ENCODE measurements around the gene GLE1.
A peak's percentile ranks its signal among the peaks of the same experiment; 100 is the strongest.
"Not testable (repeated sequence)": the region's sequence is repeated elsewhere in the genome, so short reads cannot be mapped to it uniquely, and the experiment has no call there.

Gene GLE1

DNA sequence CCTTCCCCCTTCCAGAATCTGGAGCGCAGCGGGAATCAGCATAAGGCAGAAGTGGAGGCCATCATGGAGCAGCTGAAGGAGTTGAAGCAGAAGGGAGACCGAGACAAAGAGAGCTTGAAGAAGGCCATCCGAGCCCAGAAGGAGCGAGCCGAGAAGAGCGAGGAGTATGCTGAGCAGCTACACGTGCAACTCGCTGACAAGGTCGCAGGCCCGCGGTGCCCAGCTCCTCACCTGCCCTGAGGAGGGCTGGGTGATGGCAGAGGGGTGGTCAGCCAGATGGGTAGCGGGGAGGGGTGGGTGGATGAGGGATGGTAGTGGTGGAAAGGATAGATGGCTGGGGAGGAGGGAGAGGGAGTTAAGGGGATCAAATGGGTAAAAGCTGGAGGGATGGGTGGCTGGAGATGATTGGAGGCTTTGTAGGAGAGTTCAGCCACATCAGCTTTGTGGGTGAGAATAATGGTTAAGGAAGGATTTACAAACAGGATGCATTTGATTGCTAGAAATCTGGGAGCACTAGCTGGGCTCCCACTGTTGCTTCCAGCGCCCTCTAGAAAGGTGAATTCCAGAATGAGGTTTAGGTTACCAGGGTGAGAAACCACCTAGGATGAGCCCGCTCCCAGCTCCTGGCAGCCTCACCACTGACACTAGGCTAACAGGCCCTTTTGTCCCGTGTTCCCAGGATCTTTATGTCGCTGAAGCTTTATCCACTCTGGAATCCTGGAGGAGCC lies 19.7 kb upstream of the GLE1 start:
- H3K9me3 ChIP-seq: no peaks in the 10 kb centered on the region
- H3K27me3 ChIP-seq (ENCODE audit: low read depth): no peaks in the 10 kb centered on the region
- no peak for DNase-seq (ENCODE audit: low spot score in 2 of 2)
- peaks cover 75% of the 10 kb centered on the region for H3K36me3 ChIP-seq (replicated peaks)
- in situ Hi-C loops (cut with MboI; ENCODE audit: low sequenced_read_pairs): no loop called here
- no peak overlapping the region for H3K4me3 ChIP-seq
- H3K4me1 ChIP-seq: no peaks in the 10 kb centered on the region

DNA sequence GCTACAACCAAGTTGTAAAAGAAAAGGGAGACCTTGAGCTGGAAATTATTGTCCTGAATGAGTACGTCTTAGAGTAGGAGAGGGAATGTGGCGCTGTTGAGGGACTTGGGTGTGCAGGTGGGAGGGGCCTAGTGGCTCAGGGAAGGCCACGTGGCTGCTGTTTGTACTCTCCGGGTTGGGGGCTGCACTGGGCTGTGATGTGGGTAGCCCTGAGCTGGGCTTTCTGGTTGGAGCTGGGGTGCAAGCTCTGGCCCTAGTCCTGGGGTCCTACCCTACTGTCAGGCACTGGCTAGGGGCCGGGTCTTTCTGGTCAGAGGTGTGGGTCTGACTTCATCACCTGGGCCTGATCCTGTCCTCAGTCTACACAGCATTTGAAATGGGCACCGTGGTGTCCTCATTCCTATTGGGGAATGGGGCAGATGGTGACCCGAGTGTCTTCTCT lies 19.1 kb upstream of the GLE1 start:
- Histone ChIP-seq H3K36me3 (replicated peaks) (peaks cover 81% of the 10 kb centered on the region), H3K4me3 (no peak overlapping the region), H3K4me1 (no peaks in the 10 kb centered on the region), H3K9me3 (no peaks in the 10 kb centered on the region), H3K27me3 (ENCODE audit: low read depth) (no peaks in the 10 kb centered on the region)
- no peak for DNase-seq (ENCODE audit: low spot score in 2 of 2)
- in situ Hi-C loops (cut with MboI; ENCODE audit: low sequenced_read_pairs): no loop called here

DNA sequence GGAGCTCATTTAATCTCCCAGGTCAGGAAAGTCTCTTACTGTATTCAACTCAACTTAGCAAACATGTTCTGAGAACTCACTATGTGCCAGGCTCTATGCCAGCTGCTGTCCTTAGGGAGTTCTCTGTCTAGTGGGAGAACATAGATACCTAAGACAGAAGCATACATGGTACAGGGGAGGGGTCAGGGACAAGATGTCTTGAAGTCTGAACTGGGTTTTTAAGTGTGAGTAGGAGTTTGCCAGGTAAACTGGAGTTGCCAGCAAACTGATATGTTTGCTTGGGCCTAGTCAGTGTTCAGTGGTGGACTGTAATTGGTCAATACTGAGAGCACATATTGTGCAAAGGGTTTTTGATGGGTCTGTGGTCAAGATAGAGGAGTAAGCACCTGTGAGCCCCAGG lies 18.3 kb upstream of the GLE1 start:
- in situ Hi-C loops (cut with MboI; ENCODE audit: low sequenced_read_pairs): no loop called here
- no peak for DNase-seq (ENCODE audit: low spot score in 2 of 2)
- H3K9me3 ChIP-seq: no peaks in the 10 kb centered on the region
- no peaks in the 10 kb centered on the region for H3K4me1 ChIP-seq
- peaks cover 79% of the 10 kb centered on the region for H3K36me3 ChIP-seq (replicated peaks)
- H3K27me3 ChIP-seq (ENCODE audit: low read depth): no peaks in the 10 kb centered on the region
- H3K4me3 ChIP-seq: no peak overlapping the region

DNA sequence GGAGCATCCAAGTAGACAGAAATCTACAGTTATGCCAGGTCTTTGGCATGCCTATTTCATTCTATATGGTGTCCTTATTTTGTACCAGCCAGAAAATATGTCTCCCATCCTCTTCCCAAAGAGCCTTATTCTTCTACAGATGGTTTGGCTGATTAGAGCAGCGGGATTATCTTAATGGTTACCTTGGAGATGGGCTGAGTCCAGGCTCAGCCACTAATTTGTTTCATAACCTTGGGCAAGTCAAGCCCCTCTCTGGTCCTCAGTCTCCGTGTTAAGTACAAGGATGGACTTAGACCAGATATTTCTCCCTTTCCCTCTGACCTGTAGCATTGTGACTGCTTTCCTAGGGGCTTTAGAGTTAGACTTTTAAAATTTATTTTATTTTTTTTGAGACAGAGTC lies 11.1 kb upstream of the GLE1 start:
- DNase-seq (ENCODE audit: low spot score in 2 of 2): no peak
- Histone ChIP-seq H3K4me1 (no peaks in the 10 kb centered on the region), H3K27me3 (ENCODE audit: low read depth) (no peaks in the 10 kb centered on the region), H3K4me3 (no peak overlapping the region), H3K36me3 (replicated peaks) (peaks cover 80% of the 10 kb centered on the region), H3K9me3 (no peaks in the 10 kb centered on the region)
- in situ Hi-C loops (cut with MboI; ENCODE audit: low sequenced_read_pairs): no loop called here

DNA sequence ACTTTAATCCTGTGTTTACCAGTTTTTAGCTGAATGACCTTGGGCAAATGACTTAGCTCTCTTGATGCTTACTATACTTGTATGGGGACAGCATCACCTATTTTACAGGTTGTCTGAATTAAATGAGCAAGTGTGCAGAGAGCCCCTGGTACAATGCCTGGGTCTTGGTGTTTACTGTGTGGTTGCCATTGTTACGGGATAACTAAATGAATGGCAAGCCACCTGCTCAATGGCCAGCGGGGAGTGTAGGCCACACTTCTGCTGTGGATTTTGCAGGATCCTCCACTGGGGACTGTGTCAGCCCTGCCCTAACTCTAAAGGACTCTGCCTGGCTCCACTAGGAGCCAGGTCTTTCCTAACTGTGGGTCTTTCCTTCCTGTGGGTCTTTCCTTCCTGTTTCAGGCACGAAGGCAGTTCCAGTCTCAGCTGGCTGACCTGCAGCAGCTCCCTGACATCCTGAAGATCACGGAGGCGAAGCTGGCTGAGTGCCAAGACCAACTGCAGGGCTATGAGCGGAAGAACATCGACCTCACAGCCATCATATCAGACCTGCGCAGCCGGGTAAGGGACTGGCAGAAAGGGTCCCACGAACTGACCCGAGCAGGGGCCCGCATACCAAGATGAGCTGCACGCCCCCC lies 10.3 kb upstream of the GLE1 start:
- H3K4me1 ChIP-seq: no peaks in the 10 kb centered on the region
- H3K9me3 ChIP-seq: no peaks in the 10 kb centered on the region
- peaks cover 83% of the 10 kb centered on the region for H3K36me3 ChIP-seq (replicated peaks)
- no peaks in the 10 kb centered on the region for H3K27me3 ChIP-seq (ENCODE audit: low read depth)
- no peak overlapping the region for H3K4me3 ChIP-seq
- in situ Hi-C loops (cut with MboI; ENCODE audit: low sequenced_read_pairs): no loop called here
- peak in 1 of 2 experiments; percentile 27 for DNase-seq (ENCODE audit: low spot score in 2 of 2)

DNA sequence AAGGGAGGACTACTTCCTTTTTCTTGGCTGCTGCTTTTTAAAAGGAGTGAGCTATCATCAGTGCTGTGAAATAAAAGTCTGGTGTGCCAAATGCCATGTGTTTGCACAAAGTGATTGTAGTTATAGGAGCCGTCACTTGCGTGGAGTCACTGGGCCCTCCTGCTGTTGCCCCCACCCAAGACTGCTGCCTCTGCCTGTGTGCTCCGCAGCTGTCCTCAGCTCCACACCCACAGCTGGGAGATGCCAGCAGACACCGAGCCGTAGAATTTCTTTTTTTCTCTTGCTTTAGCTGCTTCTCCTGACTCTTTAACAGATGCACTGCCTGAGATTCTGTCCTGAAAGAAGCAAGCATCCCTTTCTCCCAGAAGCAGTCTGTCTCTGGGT lies 9.8 kb upstream of the GLE1 start:
- no peaks in the 10 kb centered on the region for H3K27me3 ChIP-seq (ENCODE audit: low read depth)
- no peaks in the 10 kb centered on the region for H3K4me1 ChIP-seq
- peaks cover 83% of the 10 kb centered on the region for H3K36me3 ChIP-seq (replicated peaks)
- in situ Hi-C loops (cut with MboI; ENCODE audit: low sequenced_read_pairs): no loop called here
- no peak for DNase-seq (ENCODE audit: low spot score in 2 of 2)
- H3K4me3 ChIP-seq: no peak overlapping the region
- H3K9me3 ChIP-seq: no peaks in the 10 kb centered on the region

DNA sequence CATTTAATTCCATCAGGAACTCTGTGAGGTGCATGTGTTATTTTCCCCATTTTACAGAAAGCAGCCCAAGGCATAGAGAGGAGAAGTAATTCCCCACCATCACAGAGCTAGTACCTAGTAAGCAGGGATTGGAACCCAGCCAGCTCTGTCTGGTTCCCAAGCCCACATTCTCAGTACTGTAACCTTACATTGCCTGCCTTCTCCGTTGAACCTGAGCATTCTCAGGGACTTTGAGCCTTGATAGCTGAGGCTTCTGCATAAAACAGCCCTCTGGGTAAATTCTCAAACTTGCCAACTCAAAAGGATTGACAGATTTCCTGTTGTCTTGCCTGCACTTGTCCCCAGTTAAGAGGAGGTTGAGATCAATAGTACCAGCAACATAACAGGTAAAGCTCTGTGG lies 9.2 kb upstream of the GLE1 start:
- H3K27me3 ChIP-seq (ENCODE audit: low read depth): no peaks in the 10 kb centered on the region
- H3K9me3 ChIP-seq: no peaks in the 10 kb centered on the region
- DNase-seq (ENCODE audit: low spot score in 2 of 2): no peak
- no peaks in the 10 kb centered on the region for H3K4me1 ChIP-seq
- in situ Hi-C loops (cut with MboI; ENCODE audit: low sequenced_read_pairs): no loop called here
- peaks cover 83% of the 10 kb centered on the region for H3K36me3 ChIP-seq (replicated peaks)
- H3K4me3 ChIP-seq: no peak overlapping the region

DNA sequence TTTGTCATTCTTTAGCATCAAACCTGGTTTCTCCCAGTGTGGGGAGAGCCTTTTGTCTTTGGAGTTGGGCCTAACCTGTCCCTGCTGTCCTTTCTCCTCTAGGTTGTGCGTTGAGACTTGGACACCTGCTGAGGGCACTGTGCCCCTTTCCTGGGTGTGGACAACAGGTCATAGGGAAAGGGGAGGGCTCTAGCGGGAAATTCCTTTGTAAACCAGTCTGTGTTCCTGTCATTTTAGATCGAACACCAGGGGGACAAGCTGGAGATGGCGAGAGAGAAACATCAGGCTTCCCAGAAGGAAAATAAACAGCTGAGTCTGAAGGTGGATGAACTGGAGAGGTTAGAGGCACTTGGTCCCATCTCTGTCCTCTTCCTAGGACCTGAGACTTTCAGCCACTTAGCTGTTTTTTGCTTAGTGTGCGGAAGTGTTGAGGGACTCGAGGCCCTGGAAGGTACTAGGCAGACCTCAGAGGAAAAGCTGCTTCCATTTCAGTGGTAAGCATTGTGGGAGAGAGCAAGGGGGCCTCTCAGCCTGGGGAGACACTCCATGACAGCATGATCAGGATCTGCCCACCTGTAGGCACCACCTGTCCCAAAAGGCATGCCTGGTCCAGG lies 8.6 kb upstream of the GLE1 start:
- Histone ChIP-seq H3K4me1 (no peaks in the 10 kb centered on the region), H3K36me3 (replicated peaks) (peaks cover 82% of the 10 kb centered on the region), H3K9me3 (no peaks in the 10 kb centered on the region), H3K27me3 (ENCODE audit: low read depth) (no peaks in the 10 kb centered on the region), H3K4me3 (no peak overlapping the region)
- DNase-seq (ENCODE audit: low spot score in 2 of 2): no peak
- in situ Hi-C loops (cut with MboI; ENCODE audit: low sequenced_read_pairs): no loop called here

DNA sequence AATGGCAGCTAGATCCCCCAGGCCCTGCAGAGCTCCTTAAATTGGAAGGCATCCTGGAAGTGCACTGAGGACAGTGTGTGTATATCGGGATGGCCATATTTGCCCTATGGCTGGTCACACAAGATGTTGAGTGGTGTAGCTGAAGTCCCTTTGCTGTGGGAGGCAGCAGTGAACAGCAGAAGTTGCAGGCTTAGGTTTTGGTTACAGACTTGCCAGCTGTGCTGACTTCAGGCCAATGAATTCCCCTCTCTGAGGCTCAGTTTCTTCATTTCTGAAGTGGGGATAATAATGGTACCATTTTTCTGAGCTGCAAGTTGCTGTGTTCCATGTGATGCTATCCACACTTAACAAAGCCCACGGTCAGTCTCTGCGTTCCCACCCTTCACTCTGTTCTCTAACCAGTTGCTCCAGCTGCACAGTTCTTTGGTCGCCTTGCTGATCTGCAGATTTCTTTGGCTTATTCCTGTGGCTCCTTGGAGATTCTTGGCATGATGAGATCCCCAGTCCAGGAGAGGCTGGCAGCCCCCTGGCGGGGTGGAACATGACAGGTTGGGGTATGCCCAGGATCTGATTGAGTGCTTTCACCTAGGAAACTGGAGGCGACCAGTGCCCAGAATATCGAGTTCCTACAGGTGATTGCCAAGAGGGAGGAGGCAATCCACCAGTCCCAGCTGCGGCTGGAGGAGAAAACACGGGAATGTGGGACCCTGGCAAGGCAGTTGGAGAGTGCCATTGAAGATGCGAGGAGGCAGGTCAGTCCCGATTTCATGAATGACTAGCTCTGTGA lies 6.5 kb upstream of the GLE1 start:
- no peaks in the 10 kb centered on the region for H3K9me3 ChIP-seq
- H3K36me3 ChIP-seq (replicated peaks): peaks cover 81% of the 10 kb centered on the region
- no peaks in the 10 kb centered on the region for H3K27me3 ChIP-seq (ENCODE audit: low read depth)
- no peak overlapping the region for H3K4me3 ChIP-seq
- DNase-seq (ENCODE audit: low spot score in 2 of 2): no peak
- no peaks in the 10 kb centered on the region for H3K4me1 ChIP-seq
- in situ Hi-C loops (cut with MboI; ENCODE audit: low sequenced_read_pairs): no loop called here

DNA sequence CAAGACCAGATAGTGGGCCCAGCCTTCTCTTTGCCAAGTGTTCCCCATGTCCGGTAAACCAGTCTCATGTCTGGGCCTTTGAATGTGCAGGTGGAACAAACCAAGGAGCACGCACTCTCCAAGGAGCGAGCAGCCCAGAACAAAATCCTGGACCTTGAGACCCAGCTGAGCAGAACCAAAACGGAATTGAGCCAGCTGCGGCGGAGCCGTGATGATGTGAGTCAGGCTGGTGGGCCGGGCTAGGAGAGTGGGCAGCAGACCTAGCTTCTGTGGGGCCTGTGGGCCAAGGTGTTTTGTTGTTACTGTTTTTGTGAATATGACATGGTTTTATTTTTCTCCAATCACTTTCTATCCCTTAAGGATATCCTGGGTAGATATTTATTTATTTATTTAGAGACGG lies 5.6 kb upstream of the GLE1 start:
- in situ Hi-C loops (cut with MboI; ENCODE audit: low sequenced_read_pairs): no loop called here
- Histone ChIP-seq H3K4me3 (no peak overlapping the region), H3K27me3 (ENCODE audit: low read depth) (no peaks in the 10 kb centered on the region), H3K4me1 (no peaks in the 10 kb centered on the region), H3K36me3 (replicated peaks) (peaks cover 72% of the 10 kb centered on the region), H3K9me3 (no peaks in the 10 kb centered on the region)
- DNase-seq (ENCODE audit: low spot score in 2 of 2): no peak

DNA sequence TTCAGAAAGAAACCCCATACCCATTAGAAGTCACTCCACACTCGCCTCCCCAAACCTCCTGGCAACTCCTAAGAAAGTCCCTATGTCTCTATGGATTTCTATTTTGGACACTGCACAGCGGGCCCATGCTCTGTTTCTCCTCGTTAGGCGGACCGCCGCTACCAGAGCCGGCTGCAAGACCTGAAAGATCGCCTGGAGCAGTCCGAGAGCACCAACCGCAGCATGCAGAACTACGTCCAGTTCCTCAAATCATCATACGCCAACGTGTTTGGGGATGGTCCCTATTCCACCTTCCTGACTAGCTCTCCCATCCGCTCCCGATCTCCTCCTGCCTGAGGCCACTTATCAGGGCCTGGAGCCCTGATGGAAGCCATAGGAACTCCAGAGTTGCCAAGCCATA lies 4.6 kb upstream of the GLE1 start:
- peaks cover 61% of the 10 kb centered on the region for H3K36me3 ChIP-seq (replicated peaks)
- no peaks in the 10 kb centered on the region for H3K4me1 ChIP-seq
- no peaks in the 10 kb centered on the region for H3K9me3 ChIP-seq
- H3K4me3 ChIP-seq: no peak overlapping the region
- no peak for DNase-seq (ENCODE audit: low spot score in 2 of 2)
- no peaks in the 10 kb centered on the region for H3K27me3 ChIP-seq (ENCODE audit: low read depth)
- in situ Hi-C loops (cut with MboI; ENCODE audit: low sequenced_read_pairs): no loop called here

DNA sequence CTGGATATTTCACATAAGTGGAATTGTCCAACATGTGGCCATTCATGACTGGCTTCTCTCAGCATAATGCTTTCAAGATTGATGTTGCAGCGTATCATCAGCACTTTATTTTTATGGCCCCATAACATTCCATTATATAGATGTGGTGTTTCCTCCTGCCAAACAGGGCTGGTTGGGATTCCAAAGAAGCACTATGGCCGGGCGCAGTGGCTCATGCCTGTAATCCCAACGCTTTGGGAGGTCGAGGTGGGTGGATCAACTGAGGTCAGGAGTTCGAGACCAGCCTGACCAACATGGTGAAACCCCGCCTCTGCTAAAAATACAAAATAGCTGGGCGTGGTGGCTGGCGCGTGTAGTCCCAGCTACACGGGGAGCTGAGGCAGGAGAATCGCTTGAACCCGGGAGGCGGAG lies 1.1 kb upstream of the GLE1 start:
- H3K9me3 ChIP-seq; H3K4me1 ChIP-seq; H3K27me3 ChIP-seq (ENCODE audit: low read depth); H3K4me3 ChIP-seq; in situ Hi-C loops (cut with MboI; ENCODE audit: low sequenced_read_pairs); DNase-seq (ENCODE audit: low spot score in 2 of 2): not testable (repeated sequence)
- H3K36me3 ChIP-seq (replicated peaks): peaks cover 30% of the 10 kb centered on the region

DNA sequence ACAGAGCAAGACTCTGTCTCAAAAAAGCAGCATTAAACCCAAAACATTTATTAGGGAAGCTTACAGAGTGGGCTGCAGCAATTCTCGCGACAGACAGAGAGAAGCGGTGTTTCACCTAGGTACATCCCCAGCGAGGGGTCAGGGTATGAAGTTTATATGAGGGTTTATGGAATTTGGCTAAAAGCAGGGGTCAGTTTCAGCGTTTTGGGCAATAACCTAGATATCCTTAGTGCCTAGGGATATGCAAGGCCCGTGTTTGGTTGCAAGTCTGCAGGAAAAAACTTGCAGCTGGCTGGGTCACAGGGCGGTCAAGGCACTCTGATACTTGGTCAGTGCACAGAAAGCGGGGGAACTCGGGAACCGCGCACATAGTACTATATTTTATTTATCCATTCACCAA lies 649 bp upstream of the GLE1 start:
- DNase-seq (ENCODE audit: low spot score in 2 of 2): peak in 1 of 2 experiments; percentile 16
- Histone ChIP-seq H3K9me3 (no peaks in the 10 kb centered on the region), H3K36me3 (replicated peaks) (peaks cover 25% of the 10 kb centered on the region), H3K27me3 (ENCODE audit: low read depth) (no peaks in the 10 kb centered on the region), H3K4me3 (peak overlapping the region; percentile 67), H3K4me1 (peaks cover 7% of the 10 kb centered on the region)
- in situ Hi-C loops (cut with MboI; ENCODE audit: low sequenced_read_pairs): no loop called here

DNA sequence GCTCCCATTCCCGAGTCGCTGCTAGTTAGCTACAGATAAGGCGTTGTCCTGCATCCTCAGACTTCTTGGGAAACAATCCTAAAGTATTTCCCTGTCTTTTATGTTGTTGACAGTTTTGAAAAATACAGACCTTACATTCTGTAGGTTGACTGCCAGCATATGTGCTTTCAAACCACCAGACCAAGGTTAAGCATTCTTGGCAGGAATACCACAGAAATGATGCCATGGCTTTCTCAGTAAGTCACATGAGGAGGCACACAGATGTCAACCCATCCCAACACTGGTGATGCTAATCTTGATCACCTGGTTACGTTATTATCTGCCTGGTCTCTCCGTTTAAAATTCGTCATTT lies 871 bp downstream of the GLE1 start:
- DNase-seq (ENCODE audit: low spot score in 2 of 2): no peak
- Histone ChIP-seq H3K27me3 (ENCODE audit: low read depth) (no peaks in the 10 kb centered on the region), H3K36me3 (replicated peaks) (peaks cover 14% of the 10 kb centered on the region), H3K4me1 (peaks cover 7% of the 10 kb centered on the region), H3K4me3 (peak overlapping the region; percentile 67), H3K9me3 (no peaks in the 10 kb centered on the region)
- in situ Hi-C loops (cut with MboI; ENCODE audit: low sequenced_read_pairs): no loop called here

Measured in HAP-1 (cell line).